ENCODE measurements around the gene HLA-DRB5.
"Not testable (repeated sequence)": the region's sequence is repeated elsewhere in the genome, so short reads cannot be mapped to it uniquely, and the experiment has no call there.

Gene HLA-DRB5

GRCh38 chr6:32529697-32530430, at the start of gene HLA-DRB5:
Gene HLA-DRB5, minus strand, starts transcription at chr6:32530287. Its CDS starts 63 bp downstream, at chr6:32530224.
- DNase-seq (ENCODE audit: low read depth, low spot score), result no peak

GRCh38 chr6:32578962-32579361, 48.9 kb upstream of the HLA-DRB5 start:
- no peak for DNase-seq (ENCODE audit: low read depth, low spot score)

GRCh38 chr6:32577493-32577892, 47.4 kb upstream of the HLA-DRB5 start:
- DNase-seq (ENCODE audit: low read depth, low spot score), result not testable (repeated sequence)

GRCh38 chr6:32576250-32576649, 46.2 kb upstream of the HLA-DRB5 start:
- no peak for DNase-seq (ENCODE audit: low read depth, low spot score)

GRCh38 chr6:32570363-32570905, 40.3 kb upstream of the HLA-DRB5 start:
- DNase-seq (ENCODE audit: low read depth, low spot score), result no peak

GRCh38 chr6:32568561-32568960, 38.5 kb upstream of the HLA-DRB5 start:
- DNase-seq (ENCODE audit: low read depth, low spot score), result no peak

- DNase-seq (ENCODE audit: low read depth, low spot score), result no peak
These were observed 36.9 kb upstream of the HLA-DRB5 start for GRCh38 chr6:32566957-32567356.

- no peak for DNase-seq (ENCODE audit: low read depth, low spot score)
These were observed 35.4 kb upstream of the HLA-DRB5 start for GRCh38 chr6:32565511-32565910.

- no peak for DNase-seq (ENCODE audit: low read depth, low spot score)
These were observed 32.9 kb upstream of the HLA-DRB5 start for GRCh38 chr6:32562940-32563339.

GRCh38 chr6:32559747-32560146, 29.7 kb upstream of the HLA-DRB5 start:
- no peak for DNase-seq (ENCODE audit: low read depth, low spot score)

GRCh38 chr6:32558426-32559057, 28.5 kb upstream of the HLA-DRB5 start:
- no peak for DNase-seq (ENCODE audit: low read depth, low spot score)

- DNase-seq (ENCODE audit: low read depth, low spot score), result no peak
These were observed 24.3 kb upstream of the HLA-DRB5 start for GRCh38 chr6:32554116-32554965.

- no peak for DNase-seq (ENCODE audit: low read depth, low spot score)
These were observed 23.1 kb upstream of the HLA-DRB5 start for GRCh38 chr6:32553037-32553742.

- DNase-seq (ENCODE audit: low read depth, low spot score), result no peak
These were observed 21.3 kb upstream of the HLA-DRB5 start for GRCh38 chr6:32551410-32551809.

GRCh38 chr6:32539839-32540238, 9.8 kb upstream of the HLA-DRB5 start:
- no peak for DNase-seq (ENCODE audit: low read depth, low spot score)

- not testable (repeated sequence) for DNase-seq (ENCODE audit: low read depth, low spot score)
These were observed 325 bp upstream of the HLA-DRB5 start for GRCh38 chr6:32530431-32530793.

- DNase-seq (ENCODE audit: low read depth, low spot score), result no peak
These were observed 7.6 kb downstream of the HLA-DRB5 start for GRCh38 chr6:32522302-32523047.

- no peak for DNase-seq (ENCODE audit: low read depth, low spot score)
These were observed 10.2 kb downstream of the HLA-DRB5 start for GRCh38 chr6:32519910-32520258.

GRCh38 chr6:32519118-32519909, 10.8 kb downstream of the HLA-DRB5 start:
- no peak for DNase-seq (ENCODE audit: low read depth, low spot score)
